ENCODE measurements around the gene SMIM5. TPM values are rescaled to one million over a fixed set of nuclear protein-coding genes. Genes with fewer than 3 reads are reported as not detected.
A peak's percentile ranks its signal among the peaks of the same experiment; 100 is the strongest.

Gene SMIM5
- total and polyA plus RNA-seq, 9 of the 15 experiments (the other 6 are each of a cell fraction or from before 2014, with no cell fraction given): 0.08 TPM; not detected in 8

- no peak overlapping the region for H2AFZ ChIP-seq (ENCODE audit: low read depth, low read length)
- in situ Hi-C loops (cut with MboI): no loop called here
- H4K20me1 ChIP-seq (replicated peaks; ENCODE audit: control insufficient read depth, insufficient read depth, low read length): peaks cover 5% of the 10 kb centered on the region
- H3K27ac ChIP-seq (ENCODE audit: extremely low read depth, low read depth, low read length): no peak overlapping the region
- ATAC-seq (no peak), DNase-seq (ENCODE audit: extremely low read depth in 1 of 4, low spot score in 3 of 4) (no peak), FAIRE-seq (no peak)
- H3K27me3 ChIP-seq (ENCODE audit: control insufficient read depth in 2 of 2, insufficient read depth in 2 of 2, low read length in 2 of 2): no peaks in the 10 kb centered on the region
- H3K4me3 ChIP-seq: no peak overlapping the region
- TF ChIP-seq RBM25 (IDR thresholded peaks at IDR 0.05; ENCODE audit: low read depth, low read length, severe bottlenecking) (peak; percentile 58), NCOA2 (IDR thresholded peaks at IDR 0.05; ENCODE audit: partially characterized antibody in 2 of 2) (no peak)
- no peaks in the 10 kb centered on the region for H3K9me3 ChIP-seq (replicated peaks; ENCODE audit: control insufficient read depth, insufficient read depth, low read depth, low read length)
- CTCF ChIA-PET (ENCODE audit: low intra/inter-chr PET ratio): no interaction called here
- H3K9me1 ChIP-seq (ENCODE audit: control insufficient read depth, insufficient read depth, low read length): peaks cover 3% of the 10 kb centered on the region
- POLR2A ChIA-PET: no interaction called here
- H3K36me3 ChIP-seq (ENCODE audit: control insufficient read depth, insufficient read depth, low read length): peaks cover 31% of the 10 kb centered on the region
- H3K9ac ChIP-seq (ENCODE audit: insufficient read depth in 1 of 2, low read depth in 2 of 2, low read length in 2 of 2): no peak overlapping the region
- peaks cover 2 to 13% of the 10 kb centered on the region in 2 experiments; a peak in 4 of 5 replicates for H3K4me1 ChIP-seq (replicated peaks in 1 of 2; ENCODE audit: control insufficient read depth in 2 of 2, insufficient read depth in 2 of 2, low read length in 2 of 2)
- no peaks in the 10 kb centered on the region for H3K79me2 ChIP-seq (ENCODE audit: control insufficient read depth, insufficient read depth, low read length)
- WGBS (ENCODE audit: insufficient coverage, low coverage, missing lambda C conversion rate): 83% methylated on average over 7 of the region's 7 CpGs
- no TSS peak for BruUV-seq (replicated peaks)
- H3K4me2 ChIP-seq (ENCODE audit: insufficient read depth, low read length): no peak overlapping the region
- intact Hi-C loops (cut with micrococcal nuclease): no loop called here
Measured at GRCh38 chr17:75647921-75648320, 14.7 kb downstream of the SMIM5 start.

DNA sequence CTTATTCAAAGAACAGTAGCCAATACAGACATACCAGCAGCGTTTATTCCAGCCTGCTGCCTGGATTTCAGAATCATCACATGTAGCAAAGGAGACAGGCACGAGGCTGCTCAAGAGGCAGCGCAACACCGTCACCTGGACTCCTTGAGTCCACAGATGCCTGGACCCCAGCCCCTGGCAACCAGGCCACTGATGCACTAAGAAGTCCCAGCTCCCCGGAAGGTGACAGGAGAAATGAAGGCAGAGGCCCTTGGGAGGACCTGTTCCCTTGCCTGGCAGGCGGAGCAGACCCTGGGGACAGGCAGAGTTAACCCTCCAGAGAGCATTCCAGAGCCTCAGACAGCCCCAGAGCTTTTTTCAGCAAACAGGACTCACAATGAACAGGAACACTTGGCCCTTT, 16.5 kb downstream of the SMIM5 start:
- POLR2A ChIA-PET: interaction anchor here (0.6 to 2.4 kb wide), 5 partner anchors 9 to 74 kb away, joined by 3 to 11 read pairs (median 3); partner anchors contain the start of genes RECQL5 and SAP30BP
- peak overlapping the region in 1 of 2 experiments; percentile 59; a peak in 1 of 4 replicates for H3K9ac ChIP-seq (ENCODE audit: insufficient read depth in 1 of 2, low read depth in 2 of 2, low read length in 2 of 2)
- intact Hi-C loops (cut with micrococcal nuclease) (no loop called here), in situ Hi-C loops (cut with MboI) (no loop called here)
- peaks cover 0 to 4% of the 10 kb centered on the region in 2 experiments; a peak in 2 of 5 replicates for H3K4me1 ChIP-seq (replicated peaks in 1 of 2; ENCODE audit: control insufficient read depth in 2 of 2, insufficient read depth in 2 of 2, low read length in 2 of 2)
- ATAC-seq (no peak), FAIRE-seq (no peak), DNase-seq (ENCODE audit: extremely low read depth in 1 of 4, low spot score in 3 of 4) (no peak)
- H3K9me1 ChIP-seq (ENCODE audit: control insufficient read depth, insufficient read depth, low read length): peaks cover 3% of the 10 kb centered on the region
- no peaks in the 10 kb centered on the region for H3K9me3 ChIP-seq (replicated peaks; ENCODE audit: control insufficient read depth, insufficient read depth, low read depth, low read length)
- no TSS peak for BruUV-seq (replicated peaks)
- H2AFZ ChIP-seq (ENCODE audit: low read depth, low read length): no peak overlapping the region
- CTCF ChIA-PET (ENCODE audit: low intra/inter-chr PET ratio): no interaction called here
- H4K20me1 ChIP-seq (replicated peaks; ENCODE audit: control insufficient read depth, insufficient read depth, low read length): peaks cover 6% of the 10 kb centered on the region
- no peak overlapping the region for H3K4me3 ChIP-seq
- WGBS (ENCODE audit: insufficient coverage, low coverage, missing lambda C conversion rate): 90% methylated on average over 6 of the region's 6 CpGs
- no peaks in the 10 kb centered on the region for H3K27me3 ChIP-seq (ENCODE audit: control insufficient read depth in 2 of 2, insufficient read depth in 2 of 2, low read length in 2 of 2)
- H3K4me2 ChIP-seq (ENCODE audit: insufficient read depth, low read length): no peak overlapping the region
- H3K36me3 ChIP-seq (ENCODE audit: control insufficient read depth, insufficient read depth, low read length): peaks cover 41% of the 10 kb centered on the region
- no peaks in the 10 kb centered on the region for H3K79me2 ChIP-seq (ENCODE audit: control insufficient read depth, insufficient read depth, low read length)
- H3K27ac ChIP-seq (ENCODE audit: extremely low read depth, low read depth, low read length): no peak overlapping the region
- no peak for TF ChIP-seq E2F8 (IDR thresholded peaks at IDR 0.05; ENCODE audit: low read depth, partially characterized antibody)
- TF ChIP-seq GABPB1 (CRISPR knock-in tag; IDR thresholded peaks at IDR 0.05): no peak
- TF ChIP-seq ILK (tag; IDR thresholded peaks at IDR 0.05; ENCODE audit: borderline replicate concordance, low read depth): no peak
- TF ChIP-seq, protein P1, sequence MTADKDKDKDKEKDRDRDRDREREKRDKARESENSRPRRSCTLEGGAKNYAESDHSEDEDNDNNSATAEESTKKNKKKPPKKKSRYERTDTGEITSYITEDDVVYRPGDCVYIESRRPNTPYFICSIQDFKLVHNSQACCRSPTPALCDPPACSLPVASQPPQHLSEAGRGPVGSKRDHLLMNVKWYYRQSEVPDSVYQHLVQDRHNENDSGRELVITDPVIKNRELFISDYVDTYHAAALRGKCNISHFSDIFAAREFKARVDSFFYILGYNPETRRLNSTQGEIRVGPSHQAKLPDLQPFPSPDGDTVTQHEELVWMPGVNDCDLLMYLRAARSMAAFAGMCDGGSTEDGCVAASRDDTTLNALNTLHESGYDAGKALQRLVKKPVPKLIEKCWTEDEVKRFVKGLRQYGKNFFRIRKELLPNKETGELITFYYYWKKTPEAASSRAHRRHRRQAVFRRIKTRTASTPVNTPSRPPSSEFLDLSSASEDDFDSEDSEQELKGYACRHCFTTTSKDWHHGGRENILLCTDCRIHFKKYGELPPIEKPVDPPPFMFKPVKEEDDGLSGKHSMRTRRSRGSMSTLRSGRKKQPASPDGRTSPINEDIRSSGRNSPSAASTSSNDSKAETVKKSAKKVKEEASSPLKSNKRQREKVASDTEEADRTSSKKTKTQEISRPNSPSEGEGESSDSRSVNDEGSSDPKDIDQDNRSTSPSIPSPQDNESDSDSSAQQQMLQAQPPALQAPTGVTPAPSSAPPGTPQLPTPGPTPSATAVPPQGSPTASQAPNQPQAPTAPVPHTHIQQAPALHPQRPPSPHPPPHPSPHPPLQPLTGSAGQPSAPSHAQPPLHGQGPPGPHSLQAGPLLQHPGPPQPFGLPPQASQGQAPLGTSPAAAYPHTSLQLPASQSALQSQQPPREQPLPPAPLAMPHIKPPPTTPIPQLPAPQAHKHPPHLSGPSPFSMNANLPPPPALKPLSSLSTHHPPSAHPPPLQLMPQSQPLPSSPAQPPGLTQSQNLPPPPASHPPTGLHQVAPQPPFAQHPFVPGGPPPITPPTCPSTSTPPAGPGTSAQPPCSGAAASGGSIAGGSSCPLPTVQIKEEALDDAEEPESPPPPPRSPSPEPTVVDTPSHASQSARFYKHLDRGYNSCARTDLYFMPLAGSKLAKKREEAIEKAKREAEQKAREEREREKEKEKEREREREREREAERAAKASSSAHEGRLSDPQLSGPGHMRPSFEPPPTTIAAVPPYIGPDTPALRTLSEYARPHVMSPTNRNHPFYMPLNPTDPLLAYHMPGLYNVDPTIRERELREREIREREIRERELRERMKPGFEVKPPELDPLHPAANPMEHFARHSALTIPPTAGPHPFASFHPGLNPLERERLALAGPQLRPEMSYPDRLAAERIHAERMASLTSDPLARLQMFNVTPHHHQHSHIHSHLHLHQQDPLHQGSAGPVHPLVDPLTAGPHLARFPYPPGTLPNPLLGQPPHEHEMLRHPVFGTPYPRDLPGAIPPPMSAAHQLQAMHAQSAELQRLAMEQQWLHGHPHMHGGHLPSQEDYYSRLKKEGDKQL (CRISPR knock-in tag; IDR thresholded peaks at IDR 0.05; ENCODE audit: borderline replicate concordance): no peak
